OCI-LY3 (cell line): Measurements from ENCODE around the gene IRGC.

Source experiments
- CTCF ChIP-seq: fragments of 200-600, 300-600 bp; sonication (generic); IDR thresholded peaks from 2 replicates; pipeline ENCODE4 v1.5.1; 2014; ENCODE audit warnings: antibody characterized with exemption, low read length, low read depth
- EZH2phosphoT487 ChIP-seq: fragments of 200-600 bp; shearing (Covaris generic); IDR thresholded peaks from 2 replicates; pipeline ENCODE4 v1.6.1; 2018; ENCODE audit warnings: antibody characterized with exemption, mixed run types, low read depth

DNA sequence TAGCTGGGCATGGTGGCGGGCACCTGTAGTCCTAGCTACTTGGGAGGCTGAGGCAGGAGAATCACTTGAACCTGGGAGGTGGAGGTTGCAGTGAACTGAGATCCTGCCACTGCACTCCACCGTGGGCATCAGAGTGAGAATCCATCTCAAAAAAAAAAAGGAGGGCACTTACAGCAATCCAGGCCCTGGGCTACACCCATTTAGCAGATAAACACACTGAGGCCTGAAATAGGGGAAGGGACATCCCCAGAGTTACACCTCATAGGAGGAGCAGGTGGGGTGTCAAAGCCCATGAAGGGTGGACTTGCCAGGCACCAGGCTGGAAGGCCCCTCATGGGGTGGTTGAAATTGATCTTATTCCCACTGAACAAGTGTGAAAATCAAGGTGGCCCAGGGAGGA, 32.0 kb upstream of the IRGC start:
- TF ChIP-seq CTCF (no peak), EZH2phosphoT487 (no peak)
